ENCODE results near the gene ANKRD37. TPM values are rescaled to one million over a fixed set of nuclear protein-coding genes. Genes with fewer than 3 reads are reported as not detected.

ANKRD37 gene
- total RNA-seq, 1 donor, result 5.0 TPM

DNA sequence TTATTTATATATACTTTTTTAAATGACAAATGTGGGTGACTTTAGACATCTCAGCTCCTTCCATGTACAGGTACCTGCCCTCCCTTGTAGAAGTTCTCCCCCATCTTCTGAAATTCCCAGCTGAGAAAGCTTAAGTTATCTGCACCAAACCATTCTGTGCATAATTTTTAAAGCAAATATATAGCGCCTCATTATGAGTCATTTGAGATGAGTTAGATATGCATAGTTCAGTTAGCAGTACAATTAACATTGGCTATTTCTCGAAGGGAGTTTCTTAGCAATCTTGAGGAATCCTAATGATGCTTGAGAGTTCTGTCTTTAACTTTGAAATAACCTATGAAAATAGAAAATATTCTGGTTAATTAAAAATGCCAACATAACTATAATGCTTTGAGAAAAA is 48.6 kb downstream of the ANKRD37 start:
- no peak overlapping the region for H3K4me3 ChIP-seq (ENCODE audit: low read depth, low read length)
- TF ChIP-seq CTCF (IDR thresholded peaks at IDR 0.05; ENCODE audit: insufficient read depth, low read length), result no peak
- no peak for DNase-seq (ENCODE audit: low read depth)

Small RNA genes within 50 kb of the gene (small RNA-seq; reads per million reads assigned to genes)
- not detected for gene RF00019

Other genes with a start within 250 kb of the ANKRD37 start
- 34.7 and 74.3 TPM in 2 replicates for gene CFAP97, start 192.8 kb upstream of the ANKRD37 start, total RNA-seq (ENCODE audit: low replicate concordance)
- gene SNX25, start 187.2 kb upstream of the ANKRD37 start, total RNA-seq (ENCODE audit: low replicate concordance), result 27.5 and 102 TPM in 2 replicates
- 0.63 and 0.74 TPM in 2 replicates for gene LRP2BP, start 917 bp upstream of the ANKRD37 start, total RNA-seq (ENCODE audit: low replicate concordance)
- 26.3 and 53.5 TPM in 2 replicates for gene UFSP2, start 29.1 kb downstream of the ANKRD37 start, total RNA-seq (ENCODE audit: low replicate concordance)
- gene CCDC110, start 74.9 kb downstream of the ANKRD37 start, total RNA-seq (ENCODE audit: low replicate concordance), result 4.2 and 5.4 TPM in 2 replicates
- gene PDLIM3, start 138.7 kb downstream of the ANKRD37 start, total RNA-seq (ENCODE audit: low replicate concordance), result 3.0 and 10.1 TPM in 2 replicates